HFFc6 (cell line): ENCODE results near the gene RAB19. TPM values are rescaled to one million over a fixed set of nuclear protein-coding genes. Genes with fewer than 3 reads are reported as not detected.

ENCODE experiments used
- DNase-seq: peaks from one replicate; pipeline ENCODE4 v3.0.0-alpha.2; 2018
- H3K27ac Mint-ChIP-seq: 2 replicates; pipeline ENCODE4 v1.8.0; 2020; ENCODE audit warnings: mild to moderate bottlenecking, mixed read lengths
- H3K27me3 Mint-ChIP-seq: 2 replicates; pipeline ENCODE4 v1.8.0; 2021; ENCODE audit warnings: mild to moderate bottlenecking, moderate library complexity, mixed read lengths; ENCODE audit not compliant: insufficient read depth
- H3K36me3 Mint-ChIP-seq: 2 replicates; pipeline ENCODE4 v1.8.0; 2021; ENCODE audit warnings: low read depth, mixed read lengths
- H3K4me1 Mint-ChIP-seq: 2 replicates; pipeline ENCODE4 v1.8.0; 2020; ENCODE audit warnings: low read depth, mixed read lengths
- H3K4me3 Mint-ChIP-seq: 2 replicates; pipeline ENCODE4 v1.8.0; 2020; ENCODE audit warnings: mild to moderate bottlenecking, moderate library complexity, mixed read lengths
- H3K9me3 Mint-ChIP-seq: 2 replicates; pipeline ENCODE4 v1.8.0; 2020; ENCODE audit warnings: mild to moderate bottlenecking, mixed read lengths
- CTCF ChIP-seq: fragments of 200-600 bp; sonication (generic); IDR thresholded peaks from 2 replicates; pipeline ENCODE4 v1.5.0; 2021; ENCODE audit warnings: antibody characterized with exemption, mild to moderate bottlenecking
- total RNA-seq, 6 experiments: library from RNA; stranded (reverse); fragmentation: NEBNext Ultra II Directional; extraction: Animal tissue kit (Norgen Biotek cat#: 25700); gene quantifications; 2 replicates in 1 of 6; 3 replicates in 5 of 6; pipeline ENCODE4 v1.2.3, GENCODE V29; 2021

Gene RAB19
- total RNA-seq, 6 experiments from 2014 or later, result not detected

- H3K27me3 Mint-ChIP-seq, result no peaks in the 10 kb centered on the region; the same call in 1 of the 2 replicates
- peaks cover 39% of the 10 kb centered on the region for H3K36me3 Mint-ChIP-seq
- no peak overlapping the region for H3K27ac Mint-ChIP-seq
- H3K9me3 Mint-ChIP-seq, result no peaks in the 10 kb centered on the region
- DNase-seq, result no peak
- no peak overlapping the region for H3K4me3 Mint-ChIP-seq
- H3K4me1 Mint-ChIP-seq, result no peaks in the 10 kb centered on the region
- TF ChIP-seq CTCF, result no peak
Observed at GRCh38 chr7:140455743-140456142, 51.9 kb downstream of the RAB19 start.

- peaks cover 39% of the 10 kb centered on the region for H3K36me3 Mint-ChIP-seq
- no peaks in the 10 kb centered on the region for H3K9me3 Mint-ChIP-seq
- no peak for DNase-seq
- H3K27me3 Mint-ChIP-seq, result no peaks in the 10 kb centered on the region; the same call in 1 of the 2 replicates
- H3K27ac Mint-ChIP-seq, result no peak overlapping the region
- H3K4me1 Mint-ChIP-seq, result no peaks in the 10 kb centered on the region
- H3K4me3 Mint-ChIP-seq, result no peak overlapping the region
- TF ChIP-seq CTCF, result no peak
Observed at GRCh38 chr7:140456551-140457051, 52.7 kb downstream of the RAB19 start.

- H3K9me3 Mint-ChIP-seq, result no peaks in the 10 kb centered on the region
- TF ChIP-seq CTCF, result no peak
- no peaks in the 10 kb centered on the region for H3K27me3 Mint-ChIP-seq
- peaks cover 31% of the 10 kb centered on the region for H3K36me3 Mint-ChIP-seq
- no peak overlapping the region for H3K27ac Mint-ChIP-seq
- no peak overlapping the region for H3K4me3 Mint-ChIP-seq
- no peaks in the 10 kb centered on the region for H3K4me1 Mint-ChIP-seq
- no peak for DNase-seq
Observed at GRCh38 chr7:140458201-140458600, 54.3 kb downstream of the RAB19 start.

- Mint-ChIP-seq H3K27ac (no peak overlapping the region), H3K27me3 (no peaks in the 10 kb centered on the region), H3K9me3 (no peaks in the 10 kb centered on the region), H3K36me3 (peaks cover 31% of the 10 kb centered on the region), H3K4me1 (no peaks in the 10 kb centered on the region), H3K4me3 (no peak overlapping the region)
- DNase-seq, result no peak
- TF ChIP-seq CTCF, result no peak
Observed at GRCh38 chr7:140458916-140459315, 55.1 kb downstream of the RAB19 start.

- Mint-ChIP-seq H3K4me1 (no peaks in the 10 kb centered on the region), H3K27me3 (no peaks in the 10 kb centered on the region)
- TF ChIP-seq CTCF, result no peak
Observed at GRCh38 chr7:140463111-140463510, 59.3 kb downstream of the RAB19 start.

More at GRCh38 chr7:140463111-140463510, 59.3 kb downstream of the RAB19 start:
- Mint-ChIP-seq H3K36me3 (peaks cover 10% of the 10 kb centered on the region), H3K4me3 (no peak overlapping the region), H3K9me3 (no peaks in the 10 kb centered on the region), H3K27ac (no peak overlapping the region)
- DNase-seq, result no peak
